T1000 (cell line): ENCODE measurements around the gene TSN.
"Not testable (repeated sequence)": the region's sequence is repeated elsewhere in the genome, so short reads cannot be mapped to it uniquely, and the experiment has no call there.

Source experiments
- DNase-seq: peaks from one replicate; lab custom pipeline; 2025; ENCODE audit warnings: mixed read lengths; lab: John Stamatoyannopoulos, UW

The TSN gene

GRCh38 chr2:121803503-121803902 is 48.1 kb downstream of the TSN start:
- no peak for DNase-seq

- no peak for DNase-seq
Measured at GRCh38 chr2:121804340-121804739, 48.9 kb downstream of the TSN start.

GRCh38 chr2:121804997-121805765 is 49.7 kb downstream of the TSN start:
- DNase-seq, result no peak

DNA sequence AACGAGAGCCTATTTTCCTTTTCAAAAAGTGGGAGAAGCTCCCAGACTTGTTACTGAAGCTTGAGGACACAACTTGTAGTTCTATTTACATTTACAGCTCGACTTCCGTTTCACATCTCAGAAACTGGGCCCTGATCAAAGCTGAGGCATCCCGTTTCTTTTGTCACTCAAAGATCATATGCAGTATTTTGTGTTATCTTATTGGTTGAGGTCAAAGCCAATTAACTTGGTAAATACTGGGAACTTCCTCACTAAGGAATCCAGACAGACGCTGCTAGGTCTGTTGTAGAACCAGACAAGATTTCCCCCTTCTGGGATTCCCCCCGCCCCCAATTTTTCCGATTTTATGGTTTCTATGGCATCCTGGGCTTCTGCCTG is 50.3 kb downstream of the TSN start:
- DNase-seq, result no peak

- not testable (repeated sequence) for DNase-seq
Measured at GRCh38 chr2:121807771-121808170, 52.3 kb downstream of the TSN start.

DNA sequence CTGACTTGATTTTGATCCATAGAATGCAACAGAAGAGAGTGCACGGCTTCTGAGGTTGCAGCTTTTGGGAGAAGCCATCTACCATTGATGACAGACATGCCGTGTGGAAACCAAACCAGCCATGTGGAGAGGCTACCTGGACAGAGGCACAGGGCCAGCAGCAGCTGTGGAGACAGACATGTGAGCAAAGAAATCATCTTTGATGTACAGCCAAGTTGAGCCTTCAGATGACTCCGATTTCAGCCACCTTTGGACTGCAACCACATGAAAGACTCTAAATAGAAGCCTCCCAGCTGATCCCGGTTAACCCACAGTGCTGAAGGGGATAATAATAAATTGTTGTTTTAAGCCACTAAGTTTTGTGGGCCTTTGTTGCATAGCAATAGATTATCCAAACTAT is 54.2 kb downstream of the TSN start:
- DNase-seq, result no peak

GRCh38 chr2:121810959-121811853 is 55.8 kb downstream of the TSN start:
- DNase-seq, result peak; percentile 8

DNA sequence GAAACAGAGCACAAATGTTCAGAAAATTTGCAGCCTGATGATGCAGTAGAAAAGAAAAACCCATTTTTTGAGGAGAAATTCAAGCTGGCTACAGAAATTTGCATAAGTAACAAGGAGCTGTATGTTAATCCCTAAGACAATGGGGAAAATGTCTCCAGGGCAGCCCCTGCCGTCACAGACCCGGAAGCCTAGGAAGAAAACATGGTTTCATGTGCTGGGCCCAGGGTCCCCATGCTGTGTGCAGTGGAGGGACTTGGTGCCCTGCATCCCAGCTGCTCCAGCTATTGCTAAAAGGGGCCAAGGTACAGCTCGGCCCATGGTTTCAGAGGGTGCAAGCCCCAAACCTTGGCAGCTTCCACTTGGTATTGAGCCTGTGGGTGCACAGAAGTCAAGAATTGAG is 57.6 kb downstream of the TSN start:
- DNase-seq, result not testable (repeated sequence)

DNA sequence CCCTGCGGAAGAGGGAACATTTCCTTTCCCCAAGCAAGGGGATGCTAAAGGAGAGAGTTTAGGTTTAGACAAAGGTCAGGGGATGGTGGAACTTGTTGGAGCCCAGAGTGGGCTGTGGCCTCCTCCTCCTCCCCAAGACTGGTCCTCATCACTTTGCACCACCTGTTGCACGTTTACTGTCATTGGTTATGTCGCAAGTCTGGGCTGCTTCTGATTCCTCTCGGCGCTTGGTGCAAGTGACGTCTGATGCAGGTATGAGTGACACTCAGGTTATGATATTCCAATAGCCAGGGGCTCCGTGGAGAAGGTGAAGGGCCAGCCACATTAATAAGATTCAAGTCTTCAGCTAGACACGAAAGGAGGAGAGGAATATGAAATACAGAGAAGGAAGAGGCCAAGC is 59.8 kb downstream of the TSN start:
- DNase-seq, result no peak

DNA sequence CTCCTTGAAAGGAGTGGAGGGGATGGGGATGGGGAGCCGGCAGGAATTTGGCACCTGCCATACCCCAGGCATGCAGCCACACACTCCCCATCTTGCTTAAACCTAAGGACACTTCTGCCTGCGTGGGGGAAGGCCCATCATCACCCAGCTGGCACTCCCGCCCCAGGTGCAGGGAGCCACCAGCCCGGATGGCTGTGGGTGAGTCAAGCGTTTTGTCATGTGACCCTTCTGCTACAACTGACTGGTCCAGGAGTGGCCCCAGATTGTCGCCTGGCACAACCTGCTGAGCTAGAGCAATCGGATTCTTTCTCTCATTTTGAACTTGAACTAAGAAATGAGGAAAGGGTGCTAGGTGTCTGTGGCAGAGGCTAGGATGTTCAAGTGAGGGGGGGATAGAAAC is 61.3 kb downstream of the TSN start:
- DNase-seq, result no peak

DNA sequence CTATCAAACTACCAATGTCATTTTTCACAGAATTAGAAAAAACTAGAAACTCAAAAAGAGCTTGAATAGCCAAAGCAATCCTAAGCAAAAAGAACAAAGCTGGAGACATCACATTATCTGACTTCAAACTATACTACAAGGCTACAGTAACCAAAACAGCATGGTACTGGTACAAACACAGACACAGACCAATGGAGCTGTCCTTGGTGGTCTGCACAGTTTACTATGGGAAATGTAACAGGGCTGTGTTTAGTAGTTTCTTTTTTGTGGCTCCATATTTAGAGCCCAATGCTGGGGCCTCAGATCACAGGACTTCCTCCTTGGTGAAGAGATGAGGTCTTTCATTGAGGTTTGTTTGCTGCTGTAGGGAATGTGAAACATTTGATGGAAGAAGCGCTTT is 61.9 kb downstream of the TSN start:
- not testable (repeated sequence) for DNase-seq
